Right atrium auricular region (tissue), 2 donors: ENCODE data around the gene TBC1D10A. TPM values are rescaled to one million over a fixed set of nuclear protein-coding genes. Genes with fewer than 3 reads are reported as not detected.
A peak's percentile ranks its signal among the peaks of the same experiment; 100 is the strongest.

ENCODE experiments used
- DNase-seq: peaks from one replicate; pipeline ENCODE4 v3.0.0-alpha.2; 2019; ENCODE audit warnings: low spot score
- H3K27ac ChIP-seq, 2 donors: fragments of 200-600 bp; sonication (generic); 1 replicate in 1 of 2; 2 replicates in 1 of 2; pipeline ENCODE4 v1.5.1; 2016 to 2019
- H3K27me3 ChIP-seq, 2 donors: fragments of 200-600 bp; sonication (generic); one replicate each; pipeline versions ENCODE4 v1.5.1 to v1.6.0; 2017 to 2019
- H3K36me3 ChIP-seq: fragments of 200-600 bp; sonication (generic); one replicate; pipeline ENCODE4 v1.5.1; 2016
- H3K4me1 ChIP-seq, 2 donors: fragments of 200-600 bp; sonication (generic); one replicate each; pipeline versions ENCODE4 v1.5.1 to v1.6.0; 2017 to 2019
- H3K4me3 ChIP-seq, 2 donors: fragments of 200-600 bp; sonication (generic); 1 replicate in 1 of 2; 2 replicates in 1 of 2; pipeline ENCODE4 v1.5.1; 2017 to 2019; ENCODE audit warnings: mild to moderate bottlenecking in 1 of 2, moderate library complexity in 1 of 2
- H3K9me3 ChIP-seq, 2 donors: fragments of 200-600 bp; sonication (generic); one replicate each; pipeline ENCODE4 v1.5.1; 2019
- CTCF ChIP-seq, 2 donors: fragments of 200-600 bp; sonication (generic); IDR thresholded peaks; one replicate each; pipeline ENCODE4 v1.5.1; 2019; ENCODE audit warnings: antibody characterized with exemption in 2 of 2
- total RNA-seq, 2 donors: library from RNA; depleted of rRNA; stranded (reverse); fragments of >200 nt; gene quantifications; one replicate each; pipeline ENCODE4 v1.1.0, GENCODE V29; 2016

TBC1D10A gene
- total RNA-seq: 1 to 10 TPM; 5.9 to 9.3 TPM

- TF ChIP-seq CTCF (IDR thresholded peaks at IDR 0.05): no peak
- H3K9me3 ChIP-seq: no peaks in the 10 kb centered on the region
Measured at GRCh38 chr22:30326706-30327362, at the start of gene TBC1D10A. Gene TBC1D10A, minus strand, starts transcription at chr22:30326941. Its CDS starts 60 bp downstream, at chr22:30326881.

GRCh38 chr22:30375312-30375849, 48.6 kb upstream of the TBC1D10A start:
- Histone ChIP-seq H3K27ac (peak overlapping the region in 1 of 2 donors; percentile 64), H3K9me3 (no peaks in the 10 kb centered on the region), H3K4me3 (no peak overlapping the region), H3K27me3 (no peaks in the 10 kb centered on the region), H3K4me1 (peaks cover 0 to 7% of the 10 kb centered on the region in 2 donors), H3K36me3 (peaks cover 8% of the 10 kb centered on the region)
- DNase-seq: no peak
- no peak for TF ChIP-seq CTCF (IDR thresholded peaks at IDR 0.05)

More at GRCh38 chr22:30326706-30327362, at the start of gene TBC1D10A:
- DNase-seq: peak; percentile 83
- no peaks in the 10 kb centered on the region for H3K36me3 ChIP-seq
- H3K27me3 ChIP-seq: no peaks in the 10 kb centered on the region
- peaks cover 0 to 47% of the 10 kb centered on the region in 2 donors for H3K4me1 ChIP-seq
- H3K27ac ChIP-seq: peak within 1 kb of the TSS; percentile 89 to 90
- peak within 1 kb of the TSS; percentile 91 to 99 for H3K4me3 ChIP-seq

GRCh38 chr22:30373331-30374325, 46.9 kb upstream of the TBC1D10A start:
- Histone ChIP-seq H3K4me1 (peaks cover 0 to 7% of the 10 kb centered on the region in 2 donors), H3K36me3 (no peaks in the 10 kb centered on the region), H3K9me3 (no peaks in the 10 kb centered on the region), H3K27me3 (no peaks in the 10 kb centered on the region), H3K4me3 (no peak overlapping the region), H3K27ac (no peak overlapping the region)
- TF ChIP-seq CTCF (IDR thresholded peaks at IDR 0.05): no peak
- DNase-seq: no peak

GRCh38 chr22:30372915-30373314, 46.2 kb upstream of the TBC1D10A start:
- Histone ChIP-seq H3K4me1 (peaks cover 0 to 7% of the 10 kb centered on the region in 2 donors), H3K36me3 (no peaks in the 10 kb centered on the region), H3K4me3 (no peak overlapping the region), H3K9me3 (no peaks in the 10 kb centered on the region), H3K27me3 (no peaks in the 10 kb centered on the region), H3K27ac (no peak overlapping the region)
- no peak for TF ChIP-seq CTCF (IDR thresholded peaks at IDR 0.05)
- DNase-seq: no peak

- Histone ChIP-seq H3K27ac (no peak overlapping the region), H3K27me3 (no peaks in the 10 kb centered on the region), H3K9me3 (no peaks in the 10 kb centered on the region), H3K4me3 (no peak overlapping the region), H3K4me1 (peaks cover 0 to 7% of the 10 kb centered on the region in 2 donors), H3K36me3 (no peaks in the 10 kb centered on the region)
- no peak for TF ChIP-seq CTCF (IDR thresholded peaks at IDR 0.05)
- DNase-seq: no peak
Measured at GRCh38 chr22:30371981-30372380, 45.2 kb upstream of the TBC1D10A start.
